Smooth muscle cell (in vitro differentiated cells): ENCODE measurements around the gene PGBD5. TPM values are rescaled to one million over a fixed set of nuclear protein-coding genes. Genes with fewer than 3 reads are reported as not detected.

Experiments
- DNase-seq: peaks from one replicate; lab custom pipeline; 2025; ENCODE audit not compliant: unreplicated experiment; lab: John Stamatoyannopoulos, UW
- H2AFZ ChIP-seq: fragments of 200-600 bp; sonication (generic); 2 replicates; pipeline ENCODE4 v1.6.0; 2016; ENCODE audit warnings: antibody characterized with exemption, low read depth, mild to moderate bottlenecking
- H3F3A ChIP-seq: fragments of 200-600 bp; sonication (generic); 2 replicates; pipeline ENCODE4 v1.6.0; 2017; ENCODE audit warnings: antibody characterized with exemption, low read depth
- H3K27ac ChIP-seq: fragments of 200-600 bp; sonication (generic); 2 replicates; pipeline ENCODE4 v1.5.1; 2016; ENCODE audit warnings: low read depth, mild to moderate bottlenecking
- H3K27me3 ChIP-seq: fragments of 200-600 bp; sonication (generic); 2 replicates; pipeline ENCODE4 v1.6.1; 2016; ENCODE audit warnings: low read depth, mild to moderate bottlenecking
- H3K36me3 ChIP-seq: fragments of 200-600 bp; sonication (generic); 2 replicates; pipeline ENCODE4 v1.5.1; 2016; ENCODE audit warnings: low read depth
- H3K4me1 ChIP-seq: fragments of 200-600 bp; sonication (generic); 2 replicates; pipeline ENCODE4 v1.5.1; 2016; ENCODE audit warnings: low read depth
- H3K4me2 ChIP-seq: fragments of 200-600 bp; sonication (generic); 2 replicates; pipeline ENCODE4 v1.6.0; 2016; ENCODE audit warnings: mild to moderate bottlenecking
- H3K4me3 ChIP-seq: fragments of 200-600 bp; sonication (generic); 2 replicates; pipeline ENCODE4 v1.5.1; 2016; ENCODE audit warnings: mild to moderate bottlenecking
- H3K79me2 ChIP-seq: fragments of 200-600 bp; sonication (generic); 2 replicates; pipeline ENCODE4 v1.6.0; 2016; ENCODE audit warnings: low read depth, mild to moderate bottlenecking
- H3K9ac ChIP-seq: fragments of 200-600 bp; sonication (generic); 2 replicates; pipeline ENCODE4 v1.6.0; 2016; ENCODE audit warnings: low read depth
- H3K9me3 ChIP-seq: fragments of 200-600 bp; sonication (generic); replicated peaks from 2 replicates; pipeline ENCODE4 v1.5.1; 2016; ENCODE audit warnings: low read depth
- H4K20me1 ChIP-seq: fragments of 200-600 bp; sonication (generic); 2 replicates; pipeline ENCODE4 v1.6.0; 2016; ENCODE audit warnings: low read depth
- WGBS: methylation state at CpG from one replicate; pipeline ENCODE4 v1.1.7; 2016; ENCODE audit warnings: low lambda C conversion rate; 5-methylcytosine and 5-hydroxymethylcytosine counted together
- polyA plus RNA-seq: library from polyadenylated mRNA; unstranded; fragments of >200 nt; fragmentation: Nextera tagmentation; extraction: Ambion mirVana; gene quantifications from 2 replicates; pipeline ENCODE4 v1.2.1, GENCODE V29; 2016
- total RNA-seq: library from RNA; depleted of rRNA; stranded (reverse); fragments of >200 nt; gene quantifications from 2 replicates; pipeline ENCODE4 v1.2.3, GENCODE V29; 2014
- TF ChIP-seq, protein P1 (sequence below): fragments of 200-600 bp; sonication (generic); IDR thresholded peaks from 2 replicates; pipeline ENCODE4 v1.5.1; 2017; ENCODE audit warnings: borderline replicate concordance, mild to moderate bottlenecking, antibody characterized with exemption; ENCODE audit not compliant: insufficient read depth, poor library complexity, severe bottlenecking

The PGBD5 gene
- total and polyA plus RNA-seq, 2 experiments from 2014 or later: 0.83 to 0.94 TPM

DNA sequence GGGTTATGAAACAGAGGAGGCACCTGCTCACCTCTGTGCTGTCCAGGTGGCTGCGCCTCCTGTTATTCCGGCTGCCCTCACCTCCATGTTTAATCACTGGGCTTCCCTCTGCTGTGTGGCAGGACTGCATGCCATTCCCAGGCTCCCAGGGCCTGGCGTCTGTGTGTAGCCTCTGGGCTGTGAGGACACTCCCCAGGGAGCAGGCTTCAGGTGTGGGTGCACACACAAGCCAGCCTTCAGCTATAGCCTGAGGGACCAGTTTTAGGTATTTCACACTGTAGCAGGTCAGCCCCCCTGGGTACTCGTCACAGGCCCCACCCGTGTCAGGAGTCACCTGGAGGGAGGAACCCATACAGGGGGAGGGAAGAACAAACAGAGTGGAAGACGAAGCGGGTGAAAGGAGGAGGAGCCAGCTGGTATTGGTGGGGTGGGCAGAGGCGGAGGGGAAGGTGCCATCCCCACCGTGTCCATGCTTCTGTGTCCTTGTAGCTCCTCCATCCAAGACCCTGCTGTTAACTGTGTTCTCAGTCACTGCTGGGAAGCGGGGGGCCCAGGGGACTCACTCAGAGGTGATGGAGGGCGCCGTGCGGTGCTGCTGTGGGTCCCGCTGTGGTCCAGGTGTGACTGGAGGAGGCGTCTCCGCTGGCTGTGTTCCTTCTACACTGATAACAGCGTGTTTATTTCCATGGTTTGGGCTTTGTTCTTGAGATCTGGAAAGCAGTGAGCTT is 158.6 kb downstream of the PGBD5 start:
- H3K4me3 ChIP-seq: no peak overlapping the region
- TF ChIP-seq, protein P1, sequence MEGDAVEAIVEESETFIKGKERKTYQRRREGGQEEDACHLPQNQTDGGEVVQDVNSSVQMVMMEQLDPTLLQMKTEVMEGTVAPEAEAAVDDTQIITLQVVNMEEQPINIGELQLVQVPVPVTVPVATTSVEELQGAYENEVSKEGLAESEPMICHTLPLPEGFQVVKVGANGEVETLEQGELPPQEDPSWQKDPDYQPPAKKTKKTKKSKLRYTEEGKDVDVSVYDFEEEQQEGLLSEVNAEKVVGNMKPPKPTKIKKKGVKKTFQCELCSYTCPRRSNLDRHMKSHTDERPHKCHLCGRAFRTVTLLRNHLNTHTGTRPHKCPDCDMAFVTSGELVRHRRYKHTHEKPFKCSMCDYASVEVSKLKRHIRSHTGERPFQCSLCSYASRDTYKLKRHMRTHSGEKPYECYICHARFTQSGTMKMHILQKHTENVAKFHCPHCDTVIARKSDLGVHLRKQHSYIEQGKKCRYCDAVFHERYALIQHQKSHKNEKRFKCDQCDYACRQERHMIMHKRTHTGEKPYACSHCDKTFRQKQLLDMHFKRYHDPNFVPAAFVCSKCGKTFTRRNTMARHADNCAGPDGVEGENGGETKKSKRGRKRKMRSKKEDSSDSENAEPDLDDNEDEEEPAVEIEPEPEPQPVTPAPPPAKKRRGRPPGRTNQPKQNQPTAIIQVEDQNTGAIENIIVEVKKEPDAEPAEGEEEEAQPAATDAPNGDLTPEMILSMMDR: no peak
- no peaks in the 10 kb centered on the region for H3K4me1 ChIP-seq
- H3K4me2 ChIP-seq: no peak overlapping the region
- H3K27ac ChIP-seq: no peak overlapping the region
- DNase-seq: no peak
- no peaks in the 10 kb centered on the region for H3K9me3 ChIP-seq
- H3K9ac ChIP-seq: no peak overlapping the region
- no peaks in the 10 kb centered on the region for H3F3A ChIP-seq
- peaks cover 8% of the 10 kb centered on the region for H4K20me1 ChIP-seq
- H2AFZ ChIP-seq: no peak overlapping the region
- 82% methylated on average over 17 of the region's 17 CpGs for WGBS
- H3K79me2 ChIP-seq: no peaks in the 10 kb centered on the region
- H3K27me3 ChIP-seq: no peaks in the 10 kb centered on the region
- no peaks in the 10 kb centered on the region for H3K36me3 ChIP-seq

DNA sequence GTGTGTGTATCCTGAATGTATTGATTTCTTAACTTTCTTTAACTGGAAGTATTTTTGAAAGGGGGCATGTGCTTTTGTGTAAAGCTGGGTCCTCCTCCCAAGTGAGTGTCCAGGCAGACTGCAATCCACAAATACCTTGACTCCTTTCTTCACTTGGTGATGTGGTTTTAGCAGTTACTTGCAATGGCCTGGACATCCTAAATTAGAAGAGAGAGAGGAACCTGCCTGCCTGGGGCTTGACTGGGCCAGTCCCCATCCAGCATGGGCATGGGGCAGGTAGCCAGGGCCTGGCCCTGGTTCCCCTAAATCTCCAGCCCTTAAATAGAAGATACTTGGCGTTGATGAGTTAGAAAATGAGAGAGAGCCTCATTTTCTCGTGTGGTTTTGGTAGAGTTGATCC is 159.7 kb downstream of the PGBD5 start:
- H4K20me1 ChIP-seq: peaks cover 8% of the 10 kb centered on the region
- H2AFZ ChIP-seq: no peak overlapping the region
- H3K9me3 ChIP-seq: no peaks in the 10 kb centered on the region
- no peak overlapping the region for H3K4me3 ChIP-seq
- no peaks in the 10 kb centered on the region for H3K79me2 ChIP-seq
- no peak overlapping the region for H3K4me2 ChIP-seq
- no peaks in the 10 kb centered on the region for H3K36me3 ChIP-seq
- WGBS: 73% methylated on average over 2 of the region's 2 CpGs
- DNase-seq: no peak
- no peak overlapping the region for H3K9ac ChIP-seq
- no peaks in the 10 kb centered on the region for H3K4me1 ChIP-seq
- H3K27ac ChIP-seq: no peak overlapping the region
- H3K27me3 ChIP-seq: no peaks in the 10 kb centered on the region
- no peaks in the 10 kb centered on the region for H3F3A ChIP-seq
- TF ChIP-seq, protein P1: no peak

DNA sequence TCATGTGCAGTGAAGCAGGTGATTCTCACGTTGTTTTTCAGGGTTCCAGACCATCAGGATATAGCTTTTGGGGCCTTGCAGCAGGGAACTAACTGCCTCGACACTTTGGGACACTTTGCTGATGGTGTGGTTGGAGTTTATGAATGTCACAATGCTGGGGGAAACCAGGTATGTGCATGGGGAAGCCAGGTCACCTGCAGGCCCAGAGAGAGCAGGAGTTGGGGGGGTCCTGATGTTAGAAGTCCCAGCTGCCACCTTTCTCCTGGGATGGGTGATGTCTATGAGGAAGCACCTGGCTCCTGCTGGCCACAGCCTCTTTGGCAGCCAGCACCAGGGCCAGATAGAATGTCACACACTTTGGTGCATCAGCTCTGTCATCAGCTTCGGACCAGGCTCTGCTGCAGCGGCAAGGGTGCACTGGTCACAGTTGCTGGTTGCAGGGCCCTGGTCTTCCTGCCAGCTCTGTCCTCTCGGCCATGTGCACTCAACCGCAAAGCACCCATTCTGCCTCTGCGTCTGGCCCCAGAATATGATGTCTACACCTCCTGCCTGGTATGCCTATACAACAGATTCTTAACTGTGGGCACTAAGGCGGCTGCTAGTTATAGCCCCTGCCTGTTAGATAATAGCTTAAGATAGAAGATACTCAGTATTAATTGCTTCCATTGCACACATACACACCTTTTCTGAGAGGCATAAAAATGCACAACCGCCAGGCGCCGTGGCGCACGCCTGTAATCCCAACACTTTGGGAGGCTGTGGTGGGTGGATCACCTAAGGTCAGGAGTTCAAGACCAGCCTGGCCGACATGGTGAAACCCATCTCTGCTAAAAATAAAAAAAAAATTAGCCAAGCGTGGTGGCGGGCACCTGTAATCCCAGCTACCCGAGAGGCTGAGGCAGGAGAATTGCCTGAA is 160.7 kb downstream of the PGBD5 start:
- H2AFZ ChIP-seq: no peak overlapping the region
- H4K20me1 ChIP-seq: peaks cover 3% of the 10 kb centered on the region
- H3K4me3 ChIP-seq: no peak overlapping the region
- TF ChIP-seq, protein P1: no peak
- H3K36me3 ChIP-seq: no peaks in the 10 kb centered on the region
- H3K9me3 ChIP-seq: no peaks in the 10 kb centered on the region
- no peaks in the 10 kb centered on the region for H3K27me3 ChIP-seq
- no peak overlapping the region for H3K27ac ChIP-seq
- no peak for DNase-seq
- no peaks in the 10 kb centered on the region for H3F3A ChIP-seq
- no peaks in the 10 kb centered on the region for H3K4me1 ChIP-seq
- H3K79me2 ChIP-seq: no peaks in the 10 kb centered on the region
- WGBS: 96% methylated on average over 17 of the region's 17 CpGs
- no peak overlapping the region for H3K9ac ChIP-seq
- no peak overlapping the region for H3K4me2 ChIP-seq

Other genes with a start within 250 kb of the PGBD5 start
- gene COG2, start 216.1 kb upstream of the PGBD5 start, total RNA-seq: 23.8 and 31.5 TPM in 2 replicates
- 13.3 and 16.5 TPM in 2 replicates for gene COG2, start 216.1 kb upstream of the PGBD5 start, polyA plus RNA-seq